Measurements from ENCODE around the gene ACTR3. TPM values are rescaled to one million over a fixed set of nuclear protein-coding genes. Genes with fewer than 3 reads are reported as not detected.

The ACTR3 gene
- total RNA-seq, 4 donors from 2014 or later = 73.0 to 106 (median 89.7) TPM

DNA sequence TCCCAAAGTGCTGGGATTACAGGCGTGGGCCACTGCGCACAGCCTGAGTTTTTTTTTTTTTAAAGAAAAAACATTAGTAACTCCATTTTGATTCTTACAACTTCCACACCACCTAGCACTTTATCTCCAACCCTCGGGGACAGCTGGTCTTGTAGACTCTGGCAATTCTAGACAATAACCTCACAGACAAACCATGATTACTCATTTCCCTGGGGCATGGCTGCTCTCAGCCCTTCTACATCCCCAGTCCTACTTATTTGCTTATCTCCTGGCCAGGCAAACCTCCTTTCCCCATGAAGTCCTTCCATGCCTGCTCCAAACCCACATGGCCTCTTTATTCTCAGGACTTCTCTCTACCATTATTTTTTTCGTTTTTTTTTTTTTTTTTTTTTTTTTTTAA is 91.1 kb downstream of the ACTR3 start:
- H3K27ac ChIP-seq = peak overlapping the region in 1 of 4 donors; percentile 43
- TF ChIP-seq EP300 (IDR thresholded peaks at IDR 0.05) (no peak), POLR2A (IDR thresholded peaks at IDR 0.05) (no peak)
- TF ChIP-seq, protein P1, sequence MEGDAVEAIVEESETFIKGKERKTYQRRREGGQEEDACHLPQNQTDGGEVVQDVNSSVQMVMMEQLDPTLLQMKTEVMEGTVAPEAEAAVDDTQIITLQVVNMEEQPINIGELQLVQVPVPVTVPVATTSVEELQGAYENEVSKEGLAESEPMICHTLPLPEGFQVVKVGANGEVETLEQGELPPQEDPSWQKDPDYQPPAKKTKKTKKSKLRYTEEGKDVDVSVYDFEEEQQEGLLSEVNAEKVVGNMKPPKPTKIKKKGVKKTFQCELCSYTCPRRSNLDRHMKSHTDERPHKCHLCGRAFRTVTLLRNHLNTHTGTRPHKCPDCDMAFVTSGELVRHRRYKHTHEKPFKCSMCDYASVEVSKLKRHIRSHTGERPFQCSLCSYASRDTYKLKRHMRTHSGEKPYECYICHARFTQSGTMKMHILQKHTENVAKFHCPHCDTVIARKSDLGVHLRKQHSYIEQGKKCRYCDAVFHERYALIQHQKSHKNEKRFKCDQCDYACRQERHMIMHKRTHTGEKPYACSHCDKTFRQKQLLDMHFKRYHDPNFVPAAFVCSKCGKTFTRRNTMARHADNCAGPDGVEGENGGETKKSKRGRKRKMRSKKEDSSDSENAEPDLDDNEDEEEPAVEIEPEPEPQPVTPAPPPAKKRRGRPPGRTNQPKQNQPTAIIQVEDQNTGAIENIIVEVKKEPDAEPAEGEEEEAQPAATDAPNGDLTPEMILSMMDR (IDR thresholded peaks at IDR 0.05) = no peak

DNA sequence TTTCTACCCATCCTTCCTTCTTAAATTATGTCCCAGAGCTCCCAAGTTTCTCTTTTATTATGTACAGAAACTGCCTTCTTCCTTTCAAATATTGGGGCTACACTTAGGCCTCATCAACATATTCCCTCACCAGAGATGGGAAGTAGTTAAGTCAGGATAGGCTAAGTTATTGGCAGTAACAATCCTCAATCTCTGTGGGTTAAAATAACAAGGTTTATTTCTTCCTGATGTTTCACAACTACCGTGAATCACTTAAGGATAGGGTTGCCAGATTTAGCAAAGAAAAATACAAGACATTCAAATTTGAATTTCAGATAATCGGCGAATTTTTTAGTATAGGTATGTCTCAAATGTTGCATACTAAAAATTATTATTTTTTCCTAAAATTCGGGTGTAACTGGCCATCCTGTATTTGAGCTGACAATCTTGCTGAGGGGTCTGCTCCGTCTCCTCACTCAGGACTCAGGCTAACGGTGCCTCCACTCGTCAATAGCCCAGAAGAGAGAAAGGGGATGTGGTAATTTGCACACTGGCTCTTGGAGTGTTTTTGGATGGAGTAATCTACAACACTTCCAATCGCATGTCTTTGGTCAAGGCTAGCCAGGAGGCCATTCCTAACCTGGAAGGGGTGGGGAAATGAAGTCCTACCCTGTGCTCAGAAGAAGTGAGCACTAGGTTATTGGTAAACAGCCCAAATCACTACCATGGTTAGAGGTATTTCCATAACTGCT is 91.7 kb downstream of the ACTR3 start:
- Histone ChIP-seq H3K4me3 (no peak overlapping the region), H3K27ac (peak overlapping the region in 2 of 4 donors; percentile 6 to 43), H3K9me3 (peaks cover 0 to 7% (median 0%) of the 10 kb centered on the region in 4 donors), H3K4me1 (peaks cover 0 to 13% (median 0%) of the 10 kb centered on the region in 4 donors), H3K27me3 (no peaks in the 10 kb centered on the region), H3K36me3 (no peaks in the 10 kb centered on the region)
- TF ChIP-seq, protein P1 (IDR thresholded peaks at IDR 0.05) = no peak
- TF ChIP-seq EP300 (IDR thresholded peaks at IDR 0.05) = no peak
- no peak for TF ChIP-seq POLR2A (IDR thresholded peaks at IDR 0.05)
- DNase-seq (ENCODE audit: low spot score in 2 of 2) = no peak
- WGBS, 2 donors = 58 to 72% methylated on average over 8 of the region's 8 CpGs

More for the DNA sequence above, 91.1 kb downstream of the ACTR3 start:
- no peak overlapping the region for H3K4me3 ChIP-seq
- whole genome bisulfite sequencing, 2 donors = 55 to 74% methylated on average over 4 of the region's 4 CpGs
- peak in 1 of 2 donors; percentile 36 for DNase-seq (ENCODE audit: low spot score in 2 of 2)
- H3K4me1 ChIP-seq = peaks cover 0 to 13% (median 0%) of the 10 kb centered on the region in 4 donors
- peaks cover 0 to 7% (median 0%) of the 10 kb centered on the region in 4 donors for H3K9me3 ChIP-seq
- H3K36me3 ChIP-seq = no peaks in the 10 kb centered on the region
- H3K27me3 ChIP-seq = no peaks in the 10 kb centered on the region

DNA sequence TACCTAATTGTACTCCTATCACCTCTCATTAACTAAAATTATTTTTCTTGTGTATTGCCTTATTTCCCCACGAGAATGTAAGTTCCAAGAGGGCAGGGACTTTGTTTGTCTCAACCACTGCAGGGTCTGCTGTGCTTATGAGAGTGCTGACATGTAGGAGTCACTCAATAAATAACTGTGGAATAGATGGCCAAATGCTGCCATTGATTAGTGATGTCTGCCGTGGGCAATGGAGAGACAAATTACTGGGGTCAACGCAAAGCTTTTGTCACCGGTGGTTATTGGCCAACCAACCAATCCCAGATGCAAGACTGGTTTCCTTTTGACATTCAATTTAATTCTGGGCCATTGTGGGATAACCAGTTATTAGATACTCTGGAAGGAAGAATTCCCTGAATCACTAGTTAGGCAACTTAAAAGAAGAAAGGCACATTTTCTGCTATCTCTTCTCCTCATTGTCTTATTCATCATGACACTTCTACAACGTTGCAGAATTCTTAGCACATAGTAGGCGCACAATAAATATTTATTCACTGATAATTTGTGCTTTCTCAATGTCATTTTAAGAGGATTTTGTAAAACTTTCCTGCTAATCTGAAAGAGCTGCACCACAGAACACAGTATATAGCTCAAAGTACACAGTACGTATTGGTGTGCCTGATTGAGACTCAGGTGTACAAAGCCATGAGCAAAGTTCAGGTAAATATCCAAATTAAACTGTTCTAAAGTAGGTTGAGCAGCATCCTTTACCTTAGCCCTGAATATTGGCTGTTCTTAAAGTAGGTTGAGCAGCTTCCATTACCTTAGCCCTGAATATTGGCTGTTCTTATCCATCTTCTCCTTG is 95.9 kb downstream of the ACTR3 start:
- WGBS, 2 donors = 88 to 90% methylated on average over 7 of the region's 7 CpGs
- H3K4me3 ChIP-seq = no peak overlapping the region
- no peaks in the 10 kb centered on the region for H3K36me3 ChIP-seq
- no peak for TF ChIP-seq POLR2A (IDR thresholded peaks at IDR 0.05)
- no peak for TF ChIP-seq EP300 (IDR thresholded peaks at IDR 0.05)
- TF ChIP-seq, protein P1 (IDR thresholded peaks at IDR 0.05) = no peak
- H3K4me1 ChIP-seq = no peaks in the 10 kb centered on the region
- no peaks in the 10 kb centered on the region for H3K27me3 ChIP-seq
- H3K27ac ChIP-seq = no peak overlapping the region
- DNase-seq (ENCODE audit: low spot score in 2 of 2) = no peak
- no peaks in the 10 kb centered on the region for H3K9me3 ChIP-seq

DNA sequence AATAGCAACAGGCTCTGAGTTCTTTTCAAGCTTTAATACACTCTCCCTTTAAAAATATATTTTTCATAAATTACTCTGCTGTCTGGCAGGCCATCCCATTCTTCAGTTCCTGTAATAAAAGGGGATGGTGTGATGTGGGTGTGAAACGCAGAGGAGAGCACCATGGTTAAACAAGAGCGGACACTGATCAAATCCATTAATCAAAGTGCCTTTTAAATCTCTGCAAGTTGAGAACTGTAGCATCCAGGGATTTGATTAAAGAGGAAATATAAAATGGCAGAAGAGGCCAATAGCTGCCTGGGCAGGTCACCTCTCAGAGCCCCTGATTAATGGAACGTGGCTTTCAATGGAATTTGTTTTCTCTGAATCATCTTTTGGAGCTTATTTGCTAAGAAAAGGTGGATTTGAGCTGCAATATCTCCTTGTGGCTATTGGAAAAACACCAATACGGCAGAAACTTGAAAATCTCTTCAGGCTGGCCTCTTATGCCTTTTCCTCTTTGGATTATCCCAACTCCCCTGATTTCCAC is 96.9 kb downstream of the ACTR3 start:
- WGBS, 2 donors = 78 to 79% methylated on average over 4 of the region's 4 CpGs
- Histone ChIP-seq H3K4me3 (no peak overlapping the region), H3K27ac (no peak overlapping the region), H3K4me1 (no peaks in the 10 kb centered on the region), H3K36me3 (no peaks in the 10 kb centered on the region), H3K9me3 (no peaks in the 10 kb centered on the region), H3K27me3 (no peaks in the 10 kb centered on the region)
- TF ChIP-seq POLR2A (IDR thresholded peaks at IDR 0.05) = no peak
- TF ChIP-seq EP300 (IDR thresholded peaks at IDR 0.05) = no peak
- TF ChIP-seq, protein P1 (IDR thresholded peaks at IDR 0.05) = no peak
- no peak for DNase-seq (ENCODE audit: low spot score in 2 of 2)
